Lower leg skin (tissue), 3 donors: ENCODE results near the gene SLC5A6.

Source experiments
- CTCF ChIP-seq, 3 donors: fragments of 450-650 bp; IDR thresholded peaks; one replicate each; pipeline ENCODE4 v1.5.1; 2016; ENCODE audit warnings: antibody characterized with exemption in 3 of 3, mild to moderate bottlenecking in 3 of 3, moderate library complexity in 2 of 3
- POLR2A ChIP-seq, 2 donors: fragments of 450-650 bp; IDR thresholded peaks; one replicate each; pipeline ENCODE4 v1.6.1; 2016 to 2017; ENCODE audit warnings: antibody characterized with exemption in 2 of 2, mild to moderate bottlenecking in 1 of 2, moderate library complexity in 1 of 2

GRCh38 chr2:27250652-27251379, 38.7 kb upstream of the SLC5A6 start:
- no peak for TF ChIP-seq CTCF (IDR thresholded peaks at IDR 0.05)
- TF ChIP-seq POLR2A (IDR thresholded peaks at IDR 0.05), result no peak
